GM04503 (cell line): ENCODE measurements around the gene TNFRSF6B.
"Not testable (repeated sequence)": the region's sequence is repeated elsewhere in the genome, so short reads cannot be mapped to it uniquely, and the experiment has no call there.

Experiments
- DNase-seq: peaks from one replicate; pipeline ENCODE4 v3.0.0-alpha.2; 2012; ENCODE audit warnings: low read depth

TNFRSF6B gene

GRCh38 chr20:63696628-63697356 is at the start of gene TNFRSF6B:
Gene TNFRSF6B (plus strand): TSS chr20:63696652. CDS start chr20:63696768, 116 bp downstream.
- DNase-seq: no peak

DNA sequence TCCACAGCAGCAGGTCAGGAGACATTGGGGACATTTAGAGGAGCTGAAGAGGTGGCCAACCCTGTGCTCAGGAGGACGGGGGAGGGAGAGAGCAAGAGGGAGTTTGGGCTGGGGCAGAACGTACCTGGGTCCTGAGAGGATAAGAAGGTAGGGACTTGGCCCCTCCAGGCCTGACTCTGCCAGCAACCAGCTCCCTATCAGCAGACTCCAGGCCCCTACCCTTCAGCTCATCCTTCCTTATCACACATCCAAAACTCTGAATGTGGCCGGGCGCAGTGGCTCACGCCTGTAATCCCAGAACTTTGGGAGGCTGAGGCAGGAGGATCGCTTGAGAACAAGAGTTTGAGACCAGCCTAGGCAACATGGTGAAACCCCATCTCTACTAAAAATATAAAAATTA is 48.3 kb upstream of the TNFRSF6B start:
- DNase-seq: no peak

DNA sequence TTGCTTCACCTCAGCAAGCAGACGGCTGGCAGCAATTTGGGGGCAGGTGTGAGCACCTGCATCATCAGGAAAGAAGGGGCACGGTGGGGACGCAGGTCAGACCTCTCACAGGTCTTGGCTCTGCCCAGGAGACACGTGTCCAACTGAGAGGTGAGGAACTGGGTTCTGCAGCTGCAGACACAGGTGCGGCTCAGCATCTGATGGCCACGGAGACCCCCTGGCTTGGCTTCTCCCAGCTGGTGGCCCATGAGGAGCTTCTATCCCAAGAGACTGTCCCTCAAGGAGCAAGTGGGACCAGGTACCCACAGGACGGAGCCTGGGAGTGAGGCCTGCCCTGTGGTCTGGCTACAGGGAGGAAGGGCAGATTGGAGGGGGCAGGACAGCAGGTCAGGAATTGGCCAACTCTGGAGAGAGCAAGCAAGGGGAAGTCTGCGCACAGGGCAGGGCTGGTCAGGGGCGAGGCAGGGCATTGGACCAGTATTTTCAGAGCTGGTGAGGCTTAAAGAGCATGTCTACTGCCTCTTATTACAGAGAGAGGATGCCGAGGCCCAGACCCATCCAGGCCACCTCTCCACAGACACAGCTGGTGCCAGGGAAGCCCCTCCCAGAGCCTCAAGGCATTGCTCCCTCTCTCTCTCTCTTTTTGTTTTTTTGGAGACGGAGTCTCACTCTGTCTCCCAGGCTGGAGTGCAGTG is 47.4 kb upstream of the TNFRSF6B start:
- DNase-seq: no peak

DNA sequence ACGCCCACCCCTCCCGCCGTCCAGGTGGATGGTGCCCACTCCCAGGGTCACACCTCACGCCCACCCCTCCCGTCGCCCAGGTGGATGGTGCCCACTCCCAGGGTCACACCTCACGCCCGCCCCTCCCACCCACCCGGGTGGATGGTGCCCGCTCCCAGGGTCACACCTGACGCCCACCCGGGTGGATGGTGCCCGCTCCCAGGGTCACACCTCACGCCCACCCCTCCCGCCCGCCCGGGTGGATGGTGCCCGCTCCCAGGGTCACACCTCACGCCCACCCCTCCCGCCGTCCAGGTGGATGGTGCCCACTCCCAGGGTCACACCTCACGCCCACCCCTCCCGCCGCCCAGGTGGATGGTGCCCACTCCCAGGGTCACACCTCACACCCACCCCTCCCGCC is 46.0 kb upstream of the TNFRSF6B start:
- not testable (repeated sequence) for DNase-seq

DNA sequence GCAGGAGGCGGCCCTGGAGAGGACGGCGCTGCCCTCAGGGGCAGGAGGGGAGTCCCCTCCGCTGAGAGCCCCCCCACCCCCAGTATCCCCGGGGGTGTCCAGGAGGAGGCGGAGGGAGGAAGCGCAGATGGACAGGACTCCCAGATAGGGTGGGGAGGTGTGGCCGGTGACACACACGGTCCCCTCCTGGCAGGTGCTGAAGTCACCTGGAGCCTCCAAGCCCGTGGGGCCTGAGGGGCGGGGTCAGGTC is 44.6 kb upstream of the TNFRSF6B start:
- no peak for DNase-seq

DNA sequence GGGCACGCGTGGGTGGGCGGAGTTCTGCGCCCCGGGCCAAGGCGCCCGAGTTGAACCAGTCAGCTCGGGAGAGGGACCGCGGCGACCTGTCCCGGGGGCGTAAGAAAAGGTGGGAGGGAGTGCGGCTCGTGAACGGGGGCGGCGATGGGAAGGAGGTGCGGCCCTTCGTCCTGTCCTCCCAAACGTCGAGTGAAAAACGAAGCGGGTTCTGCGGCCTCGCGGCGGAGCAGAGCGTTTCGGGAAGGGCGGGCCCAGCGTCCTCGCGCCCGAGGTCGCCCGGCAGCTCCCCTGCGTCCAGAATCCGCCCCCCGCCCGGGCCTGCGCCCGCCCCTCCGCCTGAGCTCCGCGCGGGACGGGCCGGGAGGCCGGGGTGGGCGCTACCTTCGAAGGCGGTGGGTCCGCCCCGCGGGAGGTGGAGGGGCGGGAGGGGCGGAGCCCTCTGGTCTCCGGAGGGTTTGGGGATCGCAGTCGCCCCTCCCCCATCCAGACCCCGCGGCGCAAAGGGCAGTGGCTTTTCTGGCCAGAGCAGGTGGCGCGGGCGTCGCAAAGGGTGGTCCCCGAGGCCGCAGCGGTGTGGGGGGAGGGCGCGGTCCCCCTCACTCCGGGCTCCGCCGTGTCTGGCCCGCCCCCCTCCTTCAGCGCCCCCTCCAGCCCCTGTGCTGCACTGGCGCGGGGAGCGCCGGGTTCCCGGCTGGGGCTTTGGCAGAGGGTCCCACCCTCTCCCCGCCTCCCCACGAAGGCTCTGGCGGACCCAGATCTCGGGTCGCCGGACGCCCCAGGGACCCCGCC is 44.1 kb upstream of the TNFRSF6B start:
- DNase-seq: no peak

DNA sequence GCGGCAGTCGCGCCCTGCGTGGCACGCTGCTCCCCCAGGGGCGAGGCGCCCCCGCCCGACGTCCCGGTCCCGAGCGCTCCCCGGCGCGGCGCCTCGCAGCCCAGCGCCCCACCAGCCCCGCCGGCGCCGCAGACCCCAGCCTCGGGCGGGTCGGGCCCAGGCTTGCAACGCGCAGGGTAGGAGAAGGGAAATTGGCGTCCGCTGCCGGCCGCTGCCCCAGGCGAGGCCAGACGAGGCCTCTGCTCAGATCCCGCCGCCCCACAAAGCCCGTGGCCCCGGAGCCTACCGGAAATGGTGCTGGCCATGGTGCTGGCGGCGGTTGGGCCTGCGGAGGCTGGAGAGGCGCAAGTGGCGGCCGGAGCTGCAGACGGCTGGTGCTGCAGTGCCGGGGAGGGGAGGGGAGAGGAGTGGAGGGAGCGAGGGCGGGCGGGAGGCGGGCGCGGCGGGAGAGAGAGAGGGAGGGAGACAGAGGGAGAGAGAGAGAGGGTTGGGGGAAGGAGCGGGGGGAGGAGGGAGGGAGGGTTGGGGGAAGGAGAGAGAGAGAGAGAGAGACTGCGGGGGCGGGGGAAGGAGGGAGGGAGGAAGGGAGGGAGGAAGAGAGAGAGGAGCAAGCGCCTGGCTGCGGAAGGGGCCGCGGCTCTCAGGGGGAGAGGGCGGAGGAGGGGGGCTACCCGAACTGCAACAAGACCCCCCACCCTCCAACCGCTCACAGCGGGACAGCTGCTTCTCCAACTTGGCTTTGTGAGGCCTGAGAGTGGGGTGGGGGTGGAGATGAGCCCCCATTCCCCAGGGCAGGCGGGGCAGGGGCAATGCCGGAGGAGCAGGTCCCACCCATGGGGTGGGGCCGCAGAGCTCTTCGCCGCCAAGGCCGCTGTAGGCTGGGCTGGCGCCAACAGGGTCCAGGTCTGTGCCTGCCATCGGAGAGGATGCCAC is 43.1 kb upstream of the TNFRSF6B start, which contains the start of gene STMN3:
TSS of gene STMN3 (minus strand) at position 384 of the 933 bp plus-strand sequence. CDS start at position 305, 79 bp downstream.
- DNase-seq: peak; percentile 10

GRCh38 chr20:63653974-63654668 is 42.3 kb upstream of the TNFRSF6B start:
- DNase-seq: no peak

DNA sequence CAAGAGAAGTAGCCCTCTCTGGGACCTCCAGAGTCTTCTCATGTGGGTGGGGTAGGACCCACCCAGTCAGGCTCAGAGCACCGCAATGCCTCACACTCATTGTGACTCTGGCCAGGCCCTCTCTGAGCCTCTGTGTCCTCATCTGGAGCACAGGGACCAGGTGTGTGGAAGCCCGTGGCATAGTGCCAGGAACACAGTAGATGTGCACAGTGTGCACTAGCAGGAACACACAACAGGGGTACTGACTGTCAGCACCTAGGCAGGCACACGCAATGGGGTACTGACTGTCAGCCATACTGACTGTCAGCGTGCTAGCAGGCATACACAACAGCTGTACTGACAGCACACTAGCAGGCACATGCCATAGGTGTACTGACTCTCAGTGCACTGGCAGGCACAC is 41.2 kb upstream of the TNFRSF6B start:
- no peak for DNase-seq

DNA sequence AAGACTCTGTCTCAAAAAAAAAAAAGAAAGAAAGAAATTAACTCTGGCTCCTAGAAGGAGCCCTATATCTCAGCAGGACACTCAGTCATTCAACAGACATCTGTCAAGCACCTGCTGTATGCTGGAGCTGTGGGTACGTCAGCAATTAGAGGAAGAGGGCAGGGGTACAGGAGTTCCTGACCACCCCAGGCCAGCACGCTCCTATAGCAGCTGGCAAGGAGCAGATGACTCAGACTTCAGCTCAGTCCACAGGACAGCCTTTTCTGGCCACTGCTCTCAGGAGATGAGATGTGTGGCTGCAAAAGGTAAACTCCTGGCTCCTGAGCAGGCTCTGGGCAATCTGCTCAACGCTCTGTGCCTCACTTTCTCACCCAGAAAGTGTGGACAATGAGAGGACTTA is 40.0 kb upstream of the TNFRSF6B start:
- no peak for DNase-seq

DNA sequence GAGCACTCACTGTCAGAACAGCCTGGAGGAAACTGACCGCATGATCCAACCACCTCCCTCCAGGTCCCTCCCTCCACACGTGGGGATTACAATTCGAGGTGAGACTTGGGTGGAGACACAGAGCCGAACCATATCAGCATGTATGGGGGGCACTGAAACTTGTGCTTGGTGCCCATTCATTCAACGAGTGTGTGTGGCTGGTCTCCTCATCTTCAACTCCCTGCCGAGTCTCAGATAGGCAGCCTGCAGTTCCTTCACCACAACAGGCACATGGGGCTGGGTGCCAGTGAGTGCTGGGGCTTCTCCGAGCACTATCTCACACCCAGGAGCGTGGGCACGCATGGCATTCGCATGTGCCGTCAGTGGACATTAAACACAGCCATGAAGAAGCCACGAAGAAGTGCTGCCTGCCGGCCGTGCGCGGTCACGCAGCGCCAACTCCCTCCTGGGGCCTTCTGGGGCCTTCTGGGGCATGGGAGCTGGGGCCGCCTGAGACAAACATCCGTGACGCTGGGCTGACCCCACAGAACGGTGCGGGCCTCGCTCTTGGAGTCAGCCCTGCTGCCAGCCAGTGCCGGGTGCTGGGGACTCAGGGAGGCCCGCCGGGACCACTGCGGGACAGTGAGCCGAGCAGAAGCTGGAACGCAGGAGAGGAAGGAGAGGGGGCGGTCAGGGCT is 39.1 kb upstream of the TNFRSF6B start:
- no peak for DNase-seq

DNA sequence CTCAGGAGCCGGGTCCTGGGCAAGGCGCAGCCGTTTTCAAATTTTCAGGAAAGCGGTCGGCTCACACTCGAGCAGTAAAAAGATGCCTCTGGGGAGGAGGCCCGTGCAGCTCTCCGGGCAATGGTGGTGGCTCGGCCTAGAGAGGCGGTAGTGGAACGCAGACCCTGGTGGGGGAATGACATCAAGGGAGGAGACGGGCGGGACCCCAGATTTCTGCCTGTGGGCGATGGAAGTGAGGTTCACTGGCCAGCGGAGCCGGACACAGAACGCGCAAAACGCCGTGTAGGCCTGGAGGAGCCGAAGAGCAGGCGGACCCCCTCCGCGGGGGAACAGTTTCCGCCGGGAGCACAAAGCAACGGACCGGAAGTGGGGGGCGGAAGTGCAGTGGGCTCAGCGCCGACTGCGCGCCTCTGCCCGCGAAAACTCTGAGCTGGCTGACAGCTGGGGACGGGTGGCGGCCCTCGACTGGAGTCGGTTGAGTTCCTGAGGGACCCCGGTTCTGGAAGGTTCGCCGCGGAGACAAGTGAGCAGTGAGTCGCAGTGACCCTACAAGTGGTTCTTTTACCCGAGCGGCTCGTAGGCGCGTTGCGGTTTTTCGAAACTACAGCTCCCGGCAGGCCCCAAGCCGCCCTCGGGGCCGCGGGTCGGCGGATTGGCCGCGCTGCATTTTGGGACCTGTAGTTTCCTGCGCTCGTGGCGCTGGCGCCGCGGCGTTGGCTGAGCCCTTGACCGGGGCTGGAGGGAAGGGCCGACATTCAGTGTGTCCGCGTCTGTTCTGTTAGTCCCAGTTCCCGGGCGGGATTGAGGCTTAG is 38.3 kb upstream of the TNFRSF6B start, which contains the start of gene RTEL1:
TSS of gene RTEL1 (plus strand) at position 376 of the 812 bp plus-strand sequence. CDS start 1,091 bp downstream, outside the sequence.
- DNase-seq: peak; percentile 63

- DNase-seq: peak; percentile 14
These were observed 37.7 kb upstream of the TNFRSF6B start for GRCh38 chr20:63658749-63659187.

DNA sequence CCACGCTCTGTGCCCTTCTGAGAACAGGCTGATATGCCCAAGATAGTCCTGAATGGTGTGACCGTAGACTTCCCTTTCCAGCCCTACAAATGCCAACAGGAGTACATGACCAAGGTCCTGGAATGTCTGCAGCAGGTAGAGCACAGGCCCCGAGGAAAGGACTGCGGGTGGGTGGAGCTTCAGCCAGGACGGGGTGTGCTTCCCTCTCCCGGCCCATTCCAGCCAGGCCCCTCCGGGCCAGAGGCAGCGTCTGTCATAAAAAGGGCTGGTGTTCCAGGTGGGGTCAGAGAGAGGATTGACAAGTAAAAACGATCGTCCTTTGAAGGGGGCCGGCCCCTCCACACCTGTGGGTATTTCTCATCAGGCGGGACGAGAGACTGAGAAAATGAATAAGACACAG is 37.1 kb upstream of the TNFRSF6B start:
- no peak for DNase-seq

DNA sequence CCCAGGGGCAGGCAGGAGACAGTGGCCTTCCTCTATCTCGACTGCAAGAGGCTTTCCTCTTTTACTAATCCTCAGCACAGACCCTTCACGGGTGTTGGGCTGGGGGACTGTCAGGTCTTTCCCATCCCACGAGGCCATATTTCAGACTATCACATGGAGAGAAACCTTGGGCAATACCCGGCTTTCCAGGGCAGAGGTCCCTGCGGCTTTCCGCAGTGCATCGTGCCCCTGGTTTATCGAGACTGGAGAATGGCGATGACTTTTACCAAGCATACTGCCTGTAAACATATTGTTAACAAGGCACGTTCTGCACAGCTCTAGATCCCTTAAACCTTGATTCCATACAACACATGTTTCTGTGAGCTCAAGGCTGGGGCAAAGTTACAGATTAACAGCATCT is 36.3 kb upstream of the TNFRSF6B start:
- not testable (repeated sequence) for DNase-seq

- DNase-seq: no peak
These were observed 35.8 kb upstream of the TNFRSF6B start for GRCh38 chr20:63660622-63661021.

DNA sequence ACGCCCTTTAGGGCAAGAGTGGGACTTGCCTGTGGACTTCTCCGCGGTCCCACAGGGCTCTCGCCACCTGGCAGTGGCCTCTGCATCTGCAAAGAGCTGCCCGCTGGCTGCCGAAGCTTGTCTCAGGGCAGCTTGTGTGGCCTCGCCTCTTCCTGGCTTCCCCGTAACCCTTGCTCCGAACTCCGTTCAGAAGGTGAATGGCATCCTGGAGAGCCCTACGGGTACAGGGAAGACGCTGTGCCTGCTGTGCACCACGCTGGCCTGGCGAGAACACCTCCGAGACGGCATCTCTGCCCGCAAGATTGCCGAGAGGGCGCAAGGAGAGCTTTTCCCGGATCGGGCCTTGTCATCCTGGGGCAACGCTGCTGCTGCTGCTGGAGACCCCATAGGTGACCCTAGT is 35.3 kb upstream of the TNFRSF6B start:
- no peak for DNase-seq

GRCh38 chr20:63661959-63662812 is 34.3 kb upstream of the TNFRSF6B start:
- DNase-seq: no peak

DNA sequence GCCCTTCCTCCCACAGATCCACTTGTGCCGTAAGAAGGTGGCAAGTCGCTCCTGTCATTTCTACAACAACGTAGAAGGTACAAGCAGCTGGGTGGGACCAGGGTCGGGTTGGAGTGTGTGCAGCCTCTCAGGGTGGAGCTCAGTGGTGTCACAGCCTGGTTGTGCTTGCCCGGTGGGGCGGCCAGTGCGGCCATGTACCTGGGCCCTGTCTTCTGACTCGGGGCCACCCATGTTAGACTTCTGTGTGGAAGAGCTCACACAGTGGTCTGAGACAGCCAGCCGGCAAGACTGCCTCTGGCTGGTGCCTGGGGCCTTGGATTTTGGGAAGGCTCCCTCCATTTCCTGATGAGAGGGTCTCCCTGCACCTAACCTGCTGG is 33.7 kb upstream of the TNFRSF6B start:
- DNase-seq: no peak
